ENCODE data around the gene CCDC9B.
A peak's percentile ranks its signal among the peaks of the same experiment; 100 is the strongest.

CCDC9B gene

DNA sequence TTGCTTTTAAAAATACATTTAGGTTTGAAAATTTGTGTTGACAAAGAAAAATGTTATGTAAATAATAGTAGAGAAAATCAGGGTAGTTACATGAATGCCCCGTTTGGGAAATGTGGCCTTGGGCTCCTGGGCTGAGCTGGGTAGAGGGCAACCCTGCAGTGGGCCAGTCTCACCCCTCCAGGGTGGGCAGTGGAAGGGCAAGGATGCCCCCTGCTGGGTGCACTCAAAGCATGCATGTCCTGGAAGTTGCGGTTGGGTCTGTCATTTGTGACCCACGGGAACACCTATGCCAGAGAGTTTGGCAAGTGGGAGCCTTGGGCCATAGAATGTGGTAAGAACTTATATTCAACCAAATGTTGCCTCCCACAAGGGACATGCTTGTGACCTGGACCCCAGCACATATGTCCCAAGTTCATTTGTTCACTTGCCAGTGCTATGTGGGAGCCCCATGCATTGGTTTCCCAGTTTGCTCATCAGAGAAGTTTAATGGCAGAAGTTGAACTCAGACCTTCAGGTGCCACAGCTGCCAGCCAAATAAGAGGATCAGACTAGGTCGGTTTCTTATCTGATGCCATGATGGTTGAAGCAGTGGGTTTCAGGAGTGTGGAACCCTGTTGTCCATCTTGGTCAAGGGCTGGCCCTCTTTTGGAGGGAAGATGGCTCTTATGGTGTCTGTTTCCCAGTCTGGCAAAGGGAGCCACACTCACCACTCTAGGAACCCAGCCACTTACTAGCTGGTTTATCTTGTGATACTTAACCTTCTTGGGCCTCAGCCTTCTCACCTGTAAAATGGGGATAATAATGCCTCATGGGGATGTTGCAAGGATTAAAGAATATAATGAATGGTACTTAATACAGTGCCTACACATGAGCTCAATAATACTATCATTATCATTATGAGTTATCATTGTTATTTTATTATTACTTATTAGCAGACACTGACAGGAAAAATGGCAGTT is 30.5 kb downstream of the CCDC9B start:
- peak; percentile 76 for TF ChIP-seq CTCF (IDR thresholded peaks at IDR 0.05; ENCODE audit: control extremely low read depth, extremely low read depth, low read depth, missing control alignments)
- peak; percentile 71 for DNase-seq (ENCODE audit: extremely low spot score)
- CTCF ChIA-PET: interaction anchor here (0.8 to 23.2 kb wide), 24 partner anchors 9 to 264 kb away, joined by 3 to 405 read pairs (median 4); partner anchors contain the start of genes CCDC9B, INAFM2, KNSTRN and PHGR1
- POLR2A ChIA-PET: no interaction called here

DNA sequence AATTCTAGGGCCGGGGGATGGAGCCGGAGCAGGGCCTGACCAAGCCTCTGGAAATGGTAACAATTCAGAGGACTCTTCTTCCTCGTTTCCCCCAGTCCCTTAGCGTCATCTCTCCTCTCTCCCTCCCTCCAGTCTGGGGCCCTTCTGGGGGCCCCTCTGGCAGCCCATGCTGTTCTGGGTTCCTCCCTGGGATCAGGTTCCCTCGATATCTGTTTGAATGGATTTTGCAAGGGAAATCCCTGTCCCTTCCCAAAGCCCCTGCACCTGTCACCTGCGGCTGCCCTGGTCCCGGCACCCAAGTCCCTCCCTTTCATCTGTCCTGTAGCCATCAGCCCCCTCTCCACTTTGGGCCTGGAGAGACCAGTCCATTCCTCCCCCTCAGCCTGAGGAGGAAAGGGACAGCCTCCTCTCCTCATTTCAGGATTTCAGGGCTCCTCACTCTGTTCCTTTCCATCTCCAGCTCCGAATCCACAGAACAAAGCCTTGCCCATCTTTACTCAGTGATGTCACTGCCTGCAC is 31.3 kb downstream of the CCDC9B start:
- DNase-seq (ENCODE audit: extremely low spot score): no peak
- no peak for TF ChIP-seq CTCF (IDR thresholded peaks at IDR 0.05; ENCODE audit: control extremely low read depth, extremely low read depth, low read depth, missing control alignments)
- CTCF ChIA-PET: interaction anchor here (0.8 to 23.2 kb wide), 25 partner anchors 8 to 263 kb away, joined by 3 to 405 read pairs (median 4); partner anchors contain the start of genes CCDC9B, INAFM2, KNSTRN and PAK6
- POLR2A ChIA-PET: interaction anchor here (0.9 kb wide), 1 partner anchor 14 kb away, joined by 3 read pairs; no protein-coding TSS in a partner anchor

GRCh38 chr15:40307421-40308211 is 33.1 kb downstream of the CCDC9B start, which contains the start of gene PLCB2:
Gene PLCB2 (minus strand): TSS chr15:40307935. CDS start chr15:40307672, 263 bp downstream.
- CTCF ChIA-PET: interaction anchor here (0.9 to 23.2 kb wide), 15 partner anchors 9 to 143 kb away, joined by 3 to 405 read pairs (median 6); partner anchors contain the start of genes CCDC9B and INAFM2
- peak; percentile 84 for DNase-seq (ENCODE audit: extremely low spot score)
- POLR2A ChIA-PET: interaction anchor here (1.1 kb wide), 1 partner anchor 211 kb away, joined by 3 read pairs; no protein-coding TSS in a partner anchor

GRCh38 chr15:40306908-40307307 is 33.8 kb downstream of the CCDC9B start:
- ChIA-PET CTCF (interaction anchor here (0.9 to 23.2 kb wide), 12 partner anchors 12 to 143 kb away, joined by 3 to 405 read pairs (median 7); partner anchors contain the start of genes CCDC9B and INAFM2), POLR2A (interaction anchor here (1.1 kb wide), 1 partner anchor 210 kb away, joined by 3 read pairs; no protein-coding TSS in a partner anchor)
- no peak for DNase-seq (ENCODE audit: extremely low spot score)
- no peak for TF ChIP-seq CTCF (IDR thresholded peaks at IDR 0.05; ENCODE audit: control extremely low read depth, extremely low read depth, low read depth, missing control alignments)

More at GRCh38 chr15:40307421-40308211, 33.1 kb downstream of the CCDC9B start, which contains the start of gene PLCB2:
- TF ChIP-seq CTCF (IDR thresholded peaks at IDR 0.05; ENCODE audit: control extremely low read depth, extremely low read depth, low read depth, missing control alignments): peak; percentile 45

DNA sequence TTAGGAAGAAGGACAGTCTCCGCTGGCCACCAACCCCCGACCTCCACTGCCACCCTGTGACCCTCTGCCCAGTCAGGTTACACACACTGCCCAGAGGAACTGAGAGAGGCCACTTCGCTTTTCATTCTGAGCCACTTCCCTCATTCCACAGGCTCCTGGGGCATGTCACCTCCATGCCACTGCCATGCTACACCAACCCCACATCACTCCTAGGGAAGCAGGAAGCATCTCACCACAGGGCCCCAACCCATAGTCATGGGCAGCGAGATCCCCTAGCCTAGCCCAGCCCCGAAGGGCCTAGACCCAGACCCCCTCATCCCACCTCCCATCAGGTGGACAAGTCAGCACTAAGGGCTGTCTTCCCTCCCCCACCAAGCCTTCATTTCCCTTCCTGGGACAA is 34.4 kb downstream of the CCDC9B start:
- CTCF ChIA-PET: interaction anchor here (0.9 to 23.2 kb wide), 12 partner anchors 11 to 118 kb away, joined by 3 to 405 read pairs (median 8); partner anchors contain the start of genes CCDC9B and INAFM2
- POLR2A ChIA-PET: interaction anchor here (1.1 kb wide), 1 partner anchor 210 kb away, joined by 3 read pairs; no protein-coding TSS in a partner anchor
- DNase-seq (ENCODE audit: extremely low spot score): no peak
- TF ChIP-seq CTCF (IDR thresholded peaks at IDR 0.05; ENCODE audit: control extremely low read depth, extremely low read depth, low read depth, missing control alignments): no peak

Data from GM10248 (cell line).